ENCODE results near the gene USP11. TPM values are rescaled to one million over a fixed set of nuclear protein-coding genes. Genes with fewer than 3 reads are reported as not detected.

USP11 gene
- total and polyA plus RNA-seq, 10 donors = 19.9 to 91.5 (median 58.7) TPM

- peaks cover 0 to 13% (median 0%) of the 10 kb centered on the region in 7 donors for H3K27me3 ChIP-seq (replicated peaks in 1 of 7)
- peak; percentile 76 for DNase-seq
- H3K36me3 ChIP-seq = peaks cover 0 to 25% (median 17%) of the 10 kb centered on the region in 6 donors
- 80 to 92% (median 82%) methylated on average over 10 to 19 of the region's 19 CpGs for WGBS, 5 donors
- H3K4me1 ChIP-seq = peaks cover 5 to 41% (median 28%) of the 10 kb centered on the region in 6 donors
- no peak overlapping the region for H3K4me3 ChIP-seq
- H3K27ac ChIP-seq = no peak overlapping the region
- intact Hi-C loops (cut with DNase I; ENCODE audit: low total_unique reads) = loop anchor here (5.0 to 10.0 kb wide), 2 partner anchors 192 to 335 kb away; no protein-coding TSS in a partner anchor
- no peaks in the 10 kb centered on the region for H3K9me3 ChIP-seq
- TF ChIP-seq POLR2A (IDR thresholded peaks at IDR 0.05) = no peak
- no peak for TF ChIP-seq POLR2AphosphoS5 (IDR thresholded peaks at IDR 0.05)
- no peak for TF ChIP-seq CTCF (IDR thresholded peaks at IDR 0.05 in 8 of 11, conservative IDR thresholded peaks at IDR 0.05 in 3 of 11)
Measured at GRCh38 chrX:47189906-47190305, 42.9 kb upstream of the USP11 start.

GRCh38 chrX:47190445-47191269 is 42.2 kb upstream of the USP11 start:
- Histone ChIP-seq H3K36me3 (peaks cover 0 to 18% (median 9%) of the 10 kb centered on the region in 6 donors), H3K27ac (peak overlapping the region; percentile 22 to 97 (median 80)), H3K4me3 (peak overlapping the region; percentile 33 to 94 (median 48)), H3K27me3 (replicated peaks in 1 of 7) (peaks cover 0 to 13% (median 0%) of the 10 kb centered on the region in 7 donors), H3K9me3 (no peaks in the 10 kb centered on the region), H3K4me1 (peaks cover 9 to 48% (median 35%) of the 10 kb centered on the region in 6 donors)
- 2 to 23% (median 4%) methylated on average over 15 to 40 of the region's 40 CpGs for WGBS, 5 donors
- intact Hi-C loops (cut with DNase I; ENCODE audit: low total_unique reads) = loop anchor here (5.0 to 10.0 kb wide), 2 partner anchors 192 to 334 kb away; no protein-coding TSS in a partner anchor
- peak; percentile 95 for DNase-seq
- TF ChIP-seq POLR2A (IDR thresholded peaks at IDR 0.05) = peak in 1 of 3 donors; percentile 67
- no peak for TF ChIP-seq CTCF (IDR thresholded peaks at IDR 0.05 in 8 of 11, conservative IDR thresholded peaks at IDR 0.05 in 3 of 11)
- TF ChIP-seq POLR2AphosphoS5 (IDR thresholded peaks at IDR 0.05) = peak; percentile 88 to 96 (median 94)

- H3K9me3 ChIP-seq = no peaks in the 10 kb centered on the region
- peaks cover 16 to 55% (median 42%) of the 10 kb centered on the region in 6 donors for H3K4me1 ChIP-seq
- TF ChIP-seq POLR2A (IDR thresholded peaks at IDR 0.05) (no peak), POLR2AphosphoS5 (IDR thresholded peaks at IDR 0.05) (peak in 1 of 3 donors; percentile 29)
- H3K27me3 ChIP-seq (replicated peaks in 1 of 7) = peaks cover 0 to 13% (median 0%) of the 10 kb centered on the region in 7 donors
- peak overlapping the region; percentile 22 to 97 (median 80) for H3K27ac ChIP-seq
- WGBS, 5 donors = 0 to 44% (median 3%) methylated on average over 3 to 26 of the region's 26 CpGs
- intact Hi-C loops (cut with DNase I; ENCODE audit: low total_unique reads) = loop anchor here (5.0 to 10.0 kb wide), 2 partner anchors 191 to 333 kb away; no protein-coding TSS in a partner anchor
- peaks cover 0 to 11% (median 3%) of the 10 kb centered on the region in 6 donors for H3K36me3 ChIP-seq
- DNase-seq = peak; percentile 82
- H3K4me3 ChIP-seq = peak overlapping the region; percentile 33 to 94 (median 48)
Measured at GRCh38 chrX:47191331-47191730, 41.5 kb upstream of the USP11 start.

DNA sequence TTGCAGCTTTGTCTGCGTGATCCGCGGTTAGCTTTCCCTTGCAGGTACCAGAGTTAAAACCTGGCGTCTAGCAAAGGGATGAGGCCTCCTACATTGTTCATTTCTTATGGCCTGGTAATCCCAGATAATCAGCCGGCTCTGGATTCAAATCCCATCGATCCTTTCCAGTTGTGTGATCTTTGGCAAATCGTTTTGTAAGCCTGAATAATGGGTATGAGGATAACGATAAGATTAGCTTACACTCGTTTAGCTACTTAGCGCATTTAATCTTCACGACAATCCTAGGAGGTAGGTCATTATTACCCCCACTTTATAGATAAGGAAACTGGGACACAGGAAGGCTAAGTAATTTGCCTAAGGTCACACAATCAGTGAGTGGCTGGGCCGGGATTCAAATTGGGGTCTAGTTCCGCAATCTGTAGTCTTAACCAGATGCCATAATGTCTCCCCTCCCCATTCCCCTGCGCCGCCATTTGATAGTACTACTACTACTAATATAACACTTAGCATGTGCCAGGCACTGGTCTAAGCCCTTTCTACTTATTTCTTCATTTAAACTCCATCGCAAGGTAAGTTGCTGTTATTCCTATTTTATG is 40.9 kb upstream of the USP11 start:
- Histone ChIP-seq H3K4me3 (peak overlapping the region in 6 of 8 donors; percentile 33 to 94 (median 50)), H3K4me1 (peaks cover 22 to 61% (median 48%) of the 10 kb centered on the region in 6 donors), H3K36me3 (peaks cover 0 to 10% (median 0%) of the 10 kb centered on the region in 6 donors), H3K9me3 (no peaks in the 10 kb centered on the region), H3K27ac (peak overlapping the region in 6 of 8 donors; percentile 67 to 97 (median 85)), H3K27me3 (replicated peaks in 1 of 7) (peaks cover 0 to 13% (median 0%) of the 10 kb centered on the region in 7 donors)
- no peak for TF ChIP-seq POLR2AphosphoS5 (IDR thresholded peaks at IDR 0.05)
- DNase-seq = peak; percentile 74
- WGBS, 5 donors = 48 to 63% (median 54%) methylated on average over 16 of the region's 16 CpGs
- intact Hi-C loops (cut with DNase I; ENCODE audit: low total_unique reads) = loop anchor here (5.0 to 10.0 kb wide), 2 partner anchors 190 to 333 kb away; no protein-coding TSS in a partner anchor
